SK-N-MC (cell line): ENCODE measurements around the gene PTPRB.

Experiments used
- EZH2 ChIP-seq: fragments of 200-600 bp; sonication (generic); IDR thresholded peaks from one replicate; pipeline ENCODE4 v1.6.1; 2017; ENCODE audit warnings: antibody characterized with exemption
- FOXP2 ChIP-seq: optimal IDR thresholded peaks from 2 replicates; pipeline ENCODE3; 2011; ENCODE audit warnings: mild to moderate bottlenecking, moderate library complexity; ENCODE audit not compliant: insufficient read depth; ENCODE audit errors: extremely low read length, control extremely low read depth
- POLR2AphosphoS5 ChIP-seq: IDR thresholded peaks from 2 replicates; pipeline ENCODE4 v1.6.1; 2012; ENCODE audit warnings: mild to moderate bottlenecking, low read depth, low read length, borderline replicate concordance

- TF ChIP-seq POLR2AphosphoS5 = no peak
- no peak for TF ChIP-seq EZH2
- TF ChIP-seq FOXP2 = no peak
Measured at GRCh38 chr12:70626180-70626579, 11.0 kb downstream of the PTPRB start.
